Measurements from ENCODE around the gene GPR142. TPM values are rescaled to one million over a fixed set of nuclear protein-coding genes. Genes with fewer than 3 reads are reported as not detected.

GPR142 gene
- total RNA-seq, 1 experiment from 2014 or later = not detected

GRCh38 chr17:74353446-74354060 is 13.8 kb upstream of the GPR142 start:
- Histone ChIP-seq H3K9me2 (replicated peaks; ENCODE audit: low read length) (no peaks in the 10 kb centered on the region), H3K27ac (ENCODE audit: low read length) (no peak overlapping the region), H3K4me1 (ENCODE audit: insufficient read depth, low read length) (no peaks in the 10 kb centered on the region), H3K4me2 (ENCODE audit: low read length) (no peak overlapping the region), H3K4me3 (ENCODE audit: low read length) (no peak overlapping the region), H3K9ac (ENCODE audit: low read length) (no peak overlapping the region), H4K20me1 (ENCODE audit: low read length) (no peaks in the 10 kb centered on the region), H3F3A (ENCODE audit: low read length, unreplicated experiment) (no peaks in the 10 kb centered on the region), H3K27me3 (ENCODE audit: low read length) (peaks cover 91% of the 10 kb centered on the region), H2AFZ (ENCODE audit: low read length) (no peak overlapping the region), H3K9me3 (ENCODE audit: low read length) (no peaks in the 10 kb centered on the region), H3K79me2 (ENCODE audit: low read length) (no peaks in the 10 kb centered on the region), H3K36me3 (ENCODE audit: low read depth, low read length) (no peaks in the 10 kb centered on the region)
- TF ChIP-seq EZH2 (IDR thresholded peaks at IDR 0.05; ENCODE audit: low read length, unreplicated experiment) (no peak), CTCF (conservative IDR thresholded peaks at IDR 0.05; ENCODE audit: low read depth, low read length) (no peak), EZH2phosphoT487 (IDR thresholded peaks at IDR 0.05; ENCODE audit: borderline replicate concordance, low read length) (no peak)
- intact Hi-C loops (cut with micrococcal nuclease) = no loop called here
- DNase-seq (no peak), ATAC-seq (no peak)
- BruUV-seq (replicated peaks) = no TSS peak
- ChIA-PET POLR2A (ENCODE audit: unreplicated experiment) (no interaction called here), CTCF (no interaction called here)

GRCh38 chr17:74354123-74354522 is 13.2 kb upstream of the GPR142 start:
- DNase-seq (peak; percentile 44), ATAC-seq (peak; percentile 41)
- intact Hi-C loops (cut with micrococcal nuclease) = no loop called here
- H3K9me3 ChIP-seq (ENCODE audit: low read length) = no peaks in the 10 kb centered on the region
- H3K27ac ChIP-seq (ENCODE audit: low read length) = no peak overlapping the region
- TF ChIP-seq EZH2 (IDR thresholded peaks at IDR 0.05; ENCODE audit: low read length, unreplicated experiment) (no peak), CTCF (conservative IDR thresholded peaks at IDR 0.05; ENCODE audit: low read depth, low read length) (peak; percentile 81), EZH2phosphoT487 (IDR thresholded peaks at IDR 0.05; ENCODE audit: borderline replicate concordance, low read length) (no peak)
- H3K4me1 ChIP-seq (ENCODE audit: insufficient read depth, low read length) = no peaks in the 10 kb centered on the region
- H2AFZ ChIP-seq (ENCODE audit: low read length) = no peak overlapping the region
- H3K4me2 ChIP-seq (ENCODE audit: low read length) = no peak overlapping the region
- H3K4me3 ChIP-seq (ENCODE audit: low read length) = no peak overlapping the region
- no TSS peak for BruUV-seq (replicated peaks)
- ChIA-PET CTCF (no interaction called here), POLR2A (ENCODE audit: unreplicated experiment) (no interaction called here)
- no peaks in the 10 kb centered on the region for H3K9me2 ChIP-seq (replicated peaks; ENCODE audit: low read length)
- no peaks in the 10 kb centered on the region for H3F3A ChIP-seq (ENCODE audit: low read length, unreplicated experiment)
- no peaks in the 10 kb centered on the region for H3K79me2 ChIP-seq (ENCODE audit: low read length)
- no peaks in the 10 kb centered on the region for H3K36me3 ChIP-seq (ENCODE audit: low read depth, low read length)
- H3K27me3 ChIP-seq (ENCODE audit: low read length) = peaks cover 90% of the 10 kb centered on the region
- no peak overlapping the region for H3K9ac ChIP-seq (ENCODE audit: low read length)
- no peaks in the 10 kb centered on the region for H4K20me1 ChIP-seq (ENCODE audit: low read length)

DNA sequence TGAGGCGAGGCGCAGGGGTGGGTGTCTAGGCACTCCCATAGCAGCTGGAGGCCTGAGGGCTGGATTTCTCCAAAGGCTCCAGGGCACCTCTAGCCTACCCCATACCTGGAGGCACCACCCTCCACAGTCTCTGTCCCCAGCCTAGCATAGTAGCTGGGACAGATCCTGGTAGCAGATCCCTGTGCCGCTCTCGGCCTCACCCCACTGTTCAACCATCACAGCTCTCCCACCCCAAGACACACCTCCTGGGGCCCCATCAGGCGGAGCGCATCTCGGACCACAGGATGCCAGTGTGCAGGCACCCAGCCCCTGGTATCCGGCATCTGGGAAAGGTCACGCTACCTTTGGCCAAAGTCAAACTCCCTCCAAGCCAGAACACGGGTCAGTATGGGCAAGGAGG is 12.7 kb upstream of the GPR142 start:
- no peaks in the 10 kb centered on the region for H3K36me3 ChIP-seq (ENCODE audit: low read depth, low read length)
- no peaks in the 10 kb centered on the region for H3K79me2 ChIP-seq (ENCODE audit: low read length)
- H3K4me3 ChIP-seq (ENCODE audit: low read length) = no peak overlapping the region
- peaks cover 89% of the 10 kb centered on the region for H3K27me3 ChIP-seq (ENCODE audit: low read length)
- no peak overlapping the region for H3K27ac ChIP-seq (ENCODE audit: low read length)
- no peaks in the 10 kb centered on the region for H3K9me3 ChIP-seq (ENCODE audit: low read length)
- no peak for TF ChIP-seq EZH2 (IDR thresholded peaks at IDR 0.05; ENCODE audit: low read length, unreplicated experiment)
- no peak for TF ChIP-seq EZH2phosphoT487 (IDR thresholded peaks at IDR 0.05; ENCODE audit: borderline replicate concordance, low read length)
- TF ChIP-seq CTCF (conservative IDR thresholded peaks at IDR 0.05; ENCODE audit: low read depth, low read length) = no peak
- H3K9me2 ChIP-seq (replicated peaks; ENCODE audit: low read length) = no peaks in the 10 kb centered on the region
- H3F3A ChIP-seq (ENCODE audit: low read length, unreplicated experiment) = no peaks in the 10 kb centered on the region
- CTCF ChIA-PET = no interaction called here
- POLR2A ChIA-PET (ENCODE audit: unreplicated experiment) = no interaction called here
- H3K9ac ChIP-seq (ENCODE audit: low read length) = no peak overlapping the region
- H2AFZ ChIP-seq (ENCODE audit: low read length) = no peak overlapping the region
- BruUV-seq (replicated peaks) = no TSS peak
- DNase-seq (no peak), ATAC-seq (no peak)
- H4K20me1 ChIP-seq (ENCODE audit: low read length) = no peaks in the 10 kb centered on the region
- H3K4me2 ChIP-seq (ENCODE audit: low read length) = no peak overlapping the region
- no peaks in the 10 kb centered on the region for H3K4me1 ChIP-seq (ENCODE audit: insufficient read depth, low read length)
- intact Hi-C loops (cut with micrococcal nuclease) = no loop called here

Measured in PC-3 (cell line).